Esophagus squamous epithelium (tissue), 4 donors: ENCODE measurements around the gene SSB.

Experiments used
- POLR2A ChIP-seq, 4 donors: fragments of 450-650 bp; IDR thresholded peaks; one replicate each; pipeline ENCODE4 v1.6.1; 2017; ENCODE audit warnings: antibody characterized with exemption in 4 of 4, mild to moderate bottlenecking in 4 of 4, moderate library complexity in 3 of 4
- TF ChIP-seq, protein P1 (sequence below), 6 experiments: fragments of 450-650 bp in 4 of 6; fragments of 200-600 bp in 2 of 6; sonication (generic) in 2 of 6; IDR thresholded peaks; one replicate each; pipeline ENCODE4 v1.5.1; 2016 to 2019; ENCODE audit warnings: antibody characterized with exemption in 6 of 6, mild to moderate bottlenecking in 4 of 6, moderate library complexity in 4 of 6

DNA sequence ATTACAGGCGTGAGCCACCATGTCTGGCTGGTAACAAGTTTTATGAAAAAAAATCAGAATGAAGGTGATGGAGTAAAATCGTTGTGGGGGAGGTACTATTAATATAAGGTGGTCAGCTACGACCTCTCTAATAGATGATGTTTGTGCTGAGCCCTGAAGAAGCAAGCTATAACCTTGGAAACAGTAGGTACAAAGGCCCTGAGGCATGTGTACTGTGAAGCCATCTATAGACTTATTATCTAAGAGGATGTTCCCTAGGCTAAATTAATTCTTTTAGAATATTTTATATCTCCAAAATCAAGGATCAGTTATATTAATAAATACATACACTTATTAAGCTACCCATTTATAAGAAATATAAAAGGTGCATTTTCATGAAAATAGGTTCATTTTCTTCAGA, 23.3 kb upstream of the SSB start:
- TF ChIP-seq, protein P1, sequence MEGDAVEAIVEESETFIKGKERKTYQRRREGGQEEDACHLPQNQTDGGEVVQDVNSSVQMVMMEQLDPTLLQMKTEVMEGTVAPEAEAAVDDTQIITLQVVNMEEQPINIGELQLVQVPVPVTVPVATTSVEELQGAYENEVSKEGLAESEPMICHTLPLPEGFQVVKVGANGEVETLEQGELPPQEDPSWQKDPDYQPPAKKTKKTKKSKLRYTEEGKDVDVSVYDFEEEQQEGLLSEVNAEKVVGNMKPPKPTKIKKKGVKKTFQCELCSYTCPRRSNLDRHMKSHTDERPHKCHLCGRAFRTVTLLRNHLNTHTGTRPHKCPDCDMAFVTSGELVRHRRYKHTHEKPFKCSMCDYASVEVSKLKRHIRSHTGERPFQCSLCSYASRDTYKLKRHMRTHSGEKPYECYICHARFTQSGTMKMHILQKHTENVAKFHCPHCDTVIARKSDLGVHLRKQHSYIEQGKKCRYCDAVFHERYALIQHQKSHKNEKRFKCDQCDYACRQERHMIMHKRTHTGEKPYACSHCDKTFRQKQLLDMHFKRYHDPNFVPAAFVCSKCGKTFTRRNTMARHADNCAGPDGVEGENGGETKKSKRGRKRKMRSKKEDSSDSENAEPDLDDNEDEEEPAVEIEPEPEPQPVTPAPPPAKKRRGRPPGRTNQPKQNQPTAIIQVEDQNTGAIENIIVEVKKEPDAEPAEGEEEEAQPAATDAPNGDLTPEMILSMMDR (IDR thresholded peaks at IDR 0.05) = no peak
- no peak for TF ChIP-seq POLR2A (IDR thresholded peaks at IDR 0.05)
